GF-D8 (cell line): ENCODE measurements around the gene PALD1.

Experiments
- DNase-seq: peaks from one replicate; lab custom pipeline; 2025; lab: John Stamatoyannopoulos, UW

Gene PALD1

GRCh38 chr10:70537398-70538194, 59.0 kb downstream of the PALD1 start:
- no peak for DNase-seq

DNA sequence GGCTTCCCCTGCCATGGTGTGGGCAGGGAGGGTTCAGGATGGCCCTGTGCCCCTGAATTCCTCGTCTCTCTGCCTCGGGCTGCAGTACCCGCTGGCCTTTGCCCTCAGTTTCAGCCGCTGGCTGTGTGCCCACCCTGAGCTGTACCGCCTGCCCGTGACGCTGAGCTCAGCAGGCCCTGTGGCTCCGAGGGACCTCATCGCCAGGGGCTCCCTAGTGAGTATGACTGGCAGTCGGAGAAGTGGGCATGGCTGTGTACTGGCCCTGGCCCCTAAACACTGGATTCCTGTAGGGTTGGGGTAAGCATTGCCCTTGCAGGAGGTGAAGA, 59.6 kb downstream of the PALD1 start:
- DNase-seq: no peak

- DNase-seq: no peak
Observed at GRCh38 chr10:70538731-70539338, 60.3 kb downstream of the PALD1 start.

- DNase-seq: no peak
Observed at GRCh38 chr10:70539471-70539870, 60.9 kb downstream of the PALD1 start.

DNA sequence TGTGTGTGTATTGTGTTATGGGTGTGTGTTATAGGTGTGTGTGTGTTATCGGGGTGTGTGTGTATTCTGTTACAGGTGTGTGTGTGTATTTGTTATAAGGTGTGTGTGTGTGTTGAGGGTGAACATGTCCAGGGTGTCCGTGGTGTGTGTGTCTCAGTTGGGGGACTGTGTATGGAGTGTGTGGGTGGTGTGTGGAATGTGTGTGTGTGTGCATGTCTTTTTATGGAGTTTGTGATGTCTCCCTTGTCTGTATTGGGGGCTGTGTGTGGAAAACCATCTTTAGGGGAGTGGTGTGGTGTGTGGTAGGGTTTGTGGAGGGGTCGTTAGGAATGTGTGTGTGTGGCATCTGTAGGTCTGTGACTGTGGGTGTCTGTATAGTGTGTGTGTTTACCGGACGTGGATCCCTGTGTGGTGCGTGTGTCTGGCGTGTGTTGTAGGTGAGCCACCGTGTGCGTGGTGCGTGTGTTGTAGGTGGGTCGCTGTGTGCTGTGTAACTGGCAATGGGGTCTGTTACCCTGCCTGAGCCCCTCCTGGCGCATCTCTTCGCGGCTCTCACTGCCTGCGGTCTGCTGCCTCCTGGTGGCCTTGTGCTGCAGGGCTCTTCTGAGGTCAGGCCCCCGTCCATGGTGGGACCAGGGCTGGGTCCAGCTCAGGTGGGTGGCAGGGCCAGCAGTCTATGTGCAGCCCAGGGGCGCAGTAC, 61.7 kb downstream of the PALD1 start:
- no peak for DNase-seq

- no peak for DNase-seq
Observed at GRCh38 chr10:70540789-70541360, 62.3 kb downstream of the PALD1 start.

GRCh38 chr10:70541736-70542564, 63.4 kb downstream of the PALD1 start:
- no peak for DNase-seq

DNA sequence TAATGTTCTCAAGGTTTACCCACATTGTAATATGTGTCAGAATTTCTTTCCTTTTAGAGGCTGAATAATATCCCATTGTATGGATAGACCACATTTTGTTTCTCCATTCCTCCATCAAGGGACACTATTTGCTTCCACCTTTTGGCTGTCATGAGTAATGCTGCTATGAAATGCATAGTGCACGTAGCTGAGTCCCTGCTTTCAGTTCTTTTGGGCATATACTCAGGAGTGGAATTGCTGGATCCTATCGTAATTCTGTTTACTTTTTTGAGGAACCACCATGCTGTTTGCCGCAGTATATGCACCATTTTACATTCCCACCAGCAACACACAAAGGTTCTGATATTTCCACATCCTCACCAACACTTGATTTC, 64.0 kb downstream of the PALD1 start:
- DNase-seq: no peak

- DNase-seq: no peak
Observed at GRCh38 chr10:70543911-70544310, 65.3 kb downstream of the PALD1 start.

DNA sequence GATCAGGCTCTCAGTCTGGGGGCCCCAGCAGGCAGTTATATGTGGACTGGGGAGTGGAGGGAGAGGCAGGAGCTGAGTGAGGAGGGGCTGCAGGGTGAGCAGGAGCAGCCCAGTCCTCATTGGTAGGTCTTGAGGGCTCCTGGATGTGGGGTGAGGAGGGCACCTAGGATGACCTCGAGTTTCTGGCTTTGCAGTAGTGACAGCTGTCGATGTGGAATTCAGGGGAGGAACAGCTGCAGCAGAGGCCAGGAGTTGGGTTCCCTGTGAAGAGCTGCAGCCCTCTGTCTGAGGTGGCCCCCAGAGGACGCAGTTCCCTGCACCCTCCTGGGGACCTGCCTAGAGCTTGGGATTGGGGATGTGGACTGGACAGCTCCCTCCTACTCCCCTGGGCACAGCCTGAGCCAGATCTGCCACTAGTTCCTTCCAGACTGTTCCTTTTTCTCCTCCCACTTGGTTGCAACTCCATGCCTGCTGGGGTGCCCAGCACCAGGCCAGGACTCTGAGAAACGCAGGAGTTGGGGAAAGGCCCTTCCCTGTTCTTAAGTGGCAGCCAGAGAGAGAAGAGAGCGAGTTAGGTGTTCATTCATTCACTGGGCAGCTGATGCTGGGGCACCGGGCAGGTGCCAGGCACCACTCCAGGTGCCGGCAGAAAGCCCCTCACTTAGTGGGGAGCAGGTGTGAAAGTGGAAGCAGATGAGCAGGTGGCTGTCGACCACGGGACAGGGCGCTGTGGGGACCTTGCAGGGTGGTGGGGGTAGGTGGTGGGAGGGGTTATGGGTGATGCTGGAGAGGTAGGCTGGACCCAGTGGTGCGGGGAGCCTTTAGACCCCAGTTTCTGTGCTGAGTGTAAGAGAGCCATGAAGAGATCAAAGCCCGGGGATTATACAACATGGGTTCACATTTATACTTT, 66.1 kb downstream of the PALD1 start:
- DNase-seq: no peak

- no peak for DNase-seq
Observed at GRCh38 chr10:70546584-70546983, 68.0 kb downstream of the PALD1 start.

DNA sequence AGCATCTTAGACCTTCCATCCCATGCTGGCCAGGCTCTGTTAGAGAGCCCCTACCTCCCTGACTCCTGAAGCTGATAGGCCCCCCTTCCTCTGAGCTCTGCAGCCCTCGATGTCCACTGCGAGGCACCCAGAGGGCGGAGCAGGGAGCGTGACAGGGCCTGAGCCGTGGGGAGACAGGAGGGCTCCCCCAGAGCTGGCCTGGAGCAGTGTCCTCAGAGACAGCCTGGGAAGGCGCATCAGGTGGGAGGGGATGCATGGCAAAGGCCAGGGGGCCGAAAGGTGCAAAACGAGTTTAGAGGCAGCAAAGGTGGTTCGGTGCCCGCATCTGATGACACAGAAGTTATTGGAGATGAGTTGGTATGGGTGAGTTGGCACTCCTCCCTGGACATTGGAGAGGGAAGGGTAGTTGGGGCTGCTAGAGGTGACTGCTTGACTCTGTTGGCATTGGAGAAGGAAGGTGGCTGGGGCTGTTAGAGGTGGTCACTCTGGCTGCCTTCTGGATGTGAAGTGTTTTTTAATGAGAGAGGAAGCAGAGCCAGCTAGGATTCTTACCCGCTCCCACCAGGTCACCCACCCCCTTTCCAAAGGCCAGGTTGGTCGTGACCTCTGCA, 70.9 kb downstream of the PALD1 start:
- DNase-seq: no peak

DNA sequence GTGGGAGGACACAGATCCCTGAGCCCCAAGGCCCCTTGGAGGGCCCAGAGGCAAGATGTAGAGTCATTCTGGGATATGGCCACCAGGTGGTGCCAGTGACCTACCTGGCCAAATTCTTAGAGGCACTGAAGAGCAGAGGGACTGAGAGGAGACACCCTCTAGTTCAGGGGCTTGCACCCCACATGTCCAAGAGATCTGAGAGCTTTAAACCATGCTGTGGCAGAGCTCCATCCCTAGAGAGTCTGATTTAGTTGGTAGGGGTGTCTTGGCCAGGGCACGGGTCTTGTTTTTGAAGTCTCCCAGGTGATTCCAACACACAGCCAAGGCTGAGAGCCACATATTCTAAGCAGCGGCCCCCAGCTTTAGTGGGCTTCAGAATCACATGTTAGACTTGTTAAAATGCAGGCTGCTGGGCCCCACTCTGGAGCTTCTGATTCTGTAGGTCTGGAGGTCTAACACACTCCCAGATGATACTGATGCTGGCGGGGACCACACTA, 71.4 kb downstream of the PALD1 start:
- DNase-seq: no peak

DNA sequence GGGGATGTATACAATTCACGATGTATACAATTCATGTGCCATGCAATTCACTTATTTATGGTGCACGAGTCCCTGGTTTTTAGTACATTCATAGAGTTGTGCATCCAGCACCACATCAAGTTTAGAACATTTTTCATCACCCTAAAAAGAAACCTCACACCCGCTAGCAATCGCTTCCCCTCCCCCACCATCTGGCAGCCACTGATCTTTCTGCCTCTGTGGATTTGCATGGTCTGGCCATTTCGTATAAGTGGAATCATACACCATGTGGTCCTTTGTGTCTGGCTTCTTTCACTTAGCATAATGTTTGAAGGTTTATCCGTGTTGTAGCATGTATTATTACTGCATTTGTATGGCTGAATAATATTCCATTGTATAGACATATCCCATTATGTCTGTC, 71.9 kb downstream of the PALD1 start:
- no peak for DNase-seq

GRCh38 chr10:70551466-70551865, 72.9 kb downstream of the PALD1 start:
- no peak for DNase-seq

GRCh38 chr10:70551971-70552422, 73.4 kb downstream of the PALD1 start:
- DNase-seq: no peak

DNA sequence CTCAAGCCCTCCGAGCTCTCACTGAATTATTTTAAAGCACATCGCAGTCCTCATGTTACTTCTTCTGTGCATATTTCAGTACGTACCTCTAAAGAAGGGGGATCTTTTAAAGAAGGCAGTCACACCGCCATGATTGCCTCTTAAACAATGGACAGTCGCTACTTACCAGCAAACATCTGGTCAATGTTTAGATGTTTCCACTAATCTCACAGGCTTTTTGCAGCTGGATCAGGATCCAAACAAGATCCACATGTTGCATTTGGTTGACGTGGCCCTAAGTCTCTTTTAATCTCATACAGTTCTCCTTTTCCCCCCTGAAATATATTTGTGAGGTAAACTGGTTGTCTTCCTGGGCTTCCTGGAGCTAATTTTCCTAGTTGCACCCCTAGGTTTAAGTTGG, 74.0 kb downstream of the PALD1 start:
- no peak for DNase-seq

DNA sequence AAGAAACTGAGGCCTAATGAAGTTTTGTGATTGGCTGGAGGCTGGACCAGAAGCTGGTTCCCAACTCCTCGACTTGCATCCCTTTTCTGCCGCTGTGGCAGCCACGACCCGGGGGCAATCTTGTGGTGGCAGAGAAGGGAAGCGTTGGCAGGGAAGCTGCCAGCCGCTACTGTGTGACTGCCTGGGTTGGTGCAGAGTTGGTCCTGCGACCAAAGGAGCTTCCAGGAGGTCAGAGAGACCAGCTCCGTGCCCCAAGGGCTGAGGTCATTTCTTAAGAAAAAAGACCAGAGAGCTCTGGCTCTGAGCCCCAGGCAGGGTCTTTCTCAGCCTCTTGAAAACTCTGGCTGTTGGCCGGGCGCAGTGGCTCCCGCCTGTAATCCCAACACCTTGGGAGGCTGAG, 76.8 kb downstream of the PALD1 start:
- no peak for DNase-seq

GRCh38 chr10:70557086-70557845, 78.7 kb downstream of the PALD1 start:
- DNase-seq: no peak

- no peak for DNase-seq
Observed at GRCh38 chr10:70557876-70558275, 79.3 kb downstream of the PALD1 start.
